ENCODE results near the gene SPART. TPM values are rescaled to one million over a fixed set of nuclear protein-coding genes. Genes with fewer than 3 reads are reported as not detected.
"Not testable (repeated sequence)": the region's sequence is repeated elsewhere in the genome, so short reads cannot be mapped to it uniquely, and the experiment has no call there.

SPART gene
- polyA plus RNA-seq, 1 experiment, result 32.7 TPM

DNA sequence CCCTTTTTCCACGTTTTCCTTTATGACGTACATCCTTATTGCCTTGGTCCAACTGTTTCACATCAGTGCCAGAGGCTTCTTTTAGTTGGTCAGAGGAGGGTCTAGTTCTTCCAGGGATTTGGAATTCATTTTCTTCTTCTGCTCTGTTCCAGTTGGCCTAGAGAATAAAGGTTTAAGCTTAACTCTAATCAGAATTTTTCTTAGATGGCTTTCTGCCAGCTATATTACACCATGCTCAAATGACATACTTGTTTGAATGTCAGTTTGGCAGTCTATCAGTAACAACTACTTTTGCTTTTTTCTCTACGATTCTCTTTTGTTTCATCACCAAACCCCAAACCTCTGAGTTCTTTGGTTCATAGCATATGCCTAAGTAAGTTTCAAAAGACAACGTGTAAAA, 16.8 kb downstream of the SPART start:
- POLR2A ChIA-PET, result no interaction called here
- no peak overlapping the region for H3K4me3 ChIP-seq (ENCODE audit: low read depth, low read length)
- CTCF ChIA-PET, result no interaction called here
- TF ChIP-seq, protein P1, sequence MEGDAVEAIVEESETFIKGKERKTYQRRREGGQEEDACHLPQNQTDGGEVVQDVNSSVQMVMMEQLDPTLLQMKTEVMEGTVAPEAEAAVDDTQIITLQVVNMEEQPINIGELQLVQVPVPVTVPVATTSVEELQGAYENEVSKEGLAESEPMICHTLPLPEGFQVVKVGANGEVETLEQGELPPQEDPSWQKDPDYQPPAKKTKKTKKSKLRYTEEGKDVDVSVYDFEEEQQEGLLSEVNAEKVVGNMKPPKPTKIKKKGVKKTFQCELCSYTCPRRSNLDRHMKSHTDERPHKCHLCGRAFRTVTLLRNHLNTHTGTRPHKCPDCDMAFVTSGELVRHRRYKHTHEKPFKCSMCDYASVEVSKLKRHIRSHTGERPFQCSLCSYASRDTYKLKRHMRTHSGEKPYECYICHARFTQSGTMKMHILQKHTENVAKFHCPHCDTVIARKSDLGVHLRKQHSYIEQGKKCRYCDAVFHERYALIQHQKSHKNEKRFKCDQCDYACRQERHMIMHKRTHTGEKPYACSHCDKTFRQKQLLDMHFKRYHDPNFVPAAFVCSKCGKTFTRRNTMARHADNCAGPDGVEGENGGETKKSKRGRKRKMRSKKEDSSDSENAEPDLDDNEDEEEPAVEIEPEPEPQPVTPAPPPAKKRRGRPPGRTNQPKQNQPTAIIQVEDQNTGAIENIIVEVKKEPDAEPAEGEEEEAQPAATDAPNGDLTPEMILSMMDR (IDR thresholded peaks at IDR 0.05; ENCODE audit: insufficient read depth, low read depth, low read length), result no peak
- H3K36me3 ChIP-seq (ENCODE audit: control insufficient read depth, insufficient read depth, low read length), result peaks cover 9% of the 10 kb centered on the region
- no peak for DNase-seq (ENCODE audit: low read depth)
- H3K27me3 ChIP-seq (ENCODE audit: control insufficient read depth, insufficient read depth, low read length), result no peaks in the 10 kb centered on the region

DNA sequence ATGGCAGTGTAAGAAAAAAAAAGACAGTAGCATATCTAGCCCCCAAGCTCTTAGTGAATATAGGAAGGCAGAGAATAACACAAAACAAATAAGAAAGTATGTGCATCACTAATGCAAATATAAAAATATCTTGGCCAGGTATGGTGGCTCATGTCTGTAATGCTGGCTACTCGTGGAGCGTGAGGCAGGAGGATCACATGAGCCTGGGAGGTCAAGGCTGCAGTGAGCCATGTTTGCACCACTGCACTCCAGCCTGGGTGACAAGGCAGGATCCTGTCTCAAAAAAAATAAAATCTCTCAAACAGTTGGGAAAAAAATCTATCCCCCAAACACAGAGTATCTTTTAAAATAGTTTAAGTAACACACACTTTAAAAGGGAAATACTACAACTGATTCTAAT, 17.4 kb downstream of the SPART start:
- CTCF ChIA-PET, result no interaction called here
- no peak for DNase-seq (ENCODE audit: low read depth)
- no peak overlapping the region for H3K4me3 ChIP-seq (ENCODE audit: low read depth, low read length)
- no peaks in the 10 kb centered on the region for H3K27me3 ChIP-seq (ENCODE audit: control insufficient read depth, insufficient read depth, low read length)
- H3K36me3 ChIP-seq (ENCODE audit: control insufficient read depth, insufficient read depth, low read length), result peaks cover 9% of the 10 kb centered on the region
- POLR2A ChIA-PET, result no interaction called here
- TF ChIP-seq, protein P1 (IDR thresholded peaks at IDR 0.05; ENCODE audit: insufficient read depth, low read depth, low read length), result no peak

DNA sequence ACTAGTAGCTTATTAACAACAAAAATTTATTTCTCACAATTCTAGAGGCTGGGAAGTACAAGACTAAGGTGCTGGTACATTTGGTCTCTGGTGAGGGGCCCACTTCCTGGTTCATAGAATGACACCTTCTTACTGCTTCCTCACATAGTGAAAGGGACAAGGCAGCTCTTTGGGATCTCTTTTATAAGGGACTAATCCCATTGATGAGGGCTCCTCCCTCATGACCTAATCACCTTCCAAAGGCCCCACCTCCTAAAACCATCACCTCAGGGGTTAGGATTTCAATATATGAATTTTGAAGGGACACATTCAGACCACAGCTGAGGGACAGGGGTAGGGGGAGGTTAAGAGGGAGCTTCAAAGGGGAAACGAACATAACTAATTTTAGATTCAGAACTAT, 20.3 kb downstream of the SPART start:
- TF ChIP-seq, protein P1 (IDR thresholded peaks at IDR 0.05; ENCODE audit: insufficient read depth, low read depth, low read length), result no peak
- POLR2A ChIA-PET, result no interaction called here
- DNase-seq (ENCODE audit: low read depth), result no peak
- CTCF ChIA-PET, result interaction anchor here (0.8 to 1.1 kb wide), 2 partner anchors 18 to 21 kb away, joined by 3 to 4 read pairs; no protein-coding TSS in a partner anchor
- Histone ChIP-seq H3K36me3 (ENCODE audit: control insufficient read depth, insufficient read depth, low read length) (peaks cover 12% of the 10 kb centered on the region), H3K4me3 (ENCODE audit: low read depth, low read length) (no peak overlapping the region), H3K27me3 (ENCODE audit: control insufficient read depth, insufficient read depth, low read length) (no peaks in the 10 kb centered on the region)

DNA sequence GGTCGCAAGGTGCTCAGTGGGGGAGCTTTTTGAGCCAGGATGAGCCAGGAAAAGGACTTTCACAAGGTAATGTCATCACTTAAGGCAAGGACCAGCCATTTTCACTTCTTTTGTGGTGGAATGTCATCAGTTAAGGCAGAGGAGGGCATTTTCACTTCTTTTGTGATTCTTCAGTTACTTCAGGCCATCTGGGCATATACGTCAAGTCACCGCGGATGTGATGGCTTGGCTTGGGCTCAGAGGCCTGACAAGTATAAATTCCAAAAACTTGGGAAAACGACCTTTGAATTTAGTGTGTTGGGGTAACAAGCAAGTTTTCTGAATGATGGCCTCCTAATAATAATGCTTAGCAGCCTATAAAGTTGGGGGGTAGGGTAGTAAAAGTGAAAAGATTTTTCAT, 21.3 kb downstream of the SPART start:
- H3K36me3 ChIP-seq (ENCODE audit: control insufficient read depth, insufficient read depth, low read length); H3K27me3 ChIP-seq (ENCODE audit: control insufficient read depth, insufficient read depth, low read length); POLR2A ChIA-PET; H3K4me3 ChIP-seq (ENCODE audit: low read depth, low read length); DNase-seq (ENCODE audit: low read depth): not testable (repeated sequence)
- CTCF ChIA-PET, result interaction anchor here (1.1 kb wide), 1 partner anchor 19 kb away, joined by 4 read pairs; no protein-coding TSS in a partner anchor

DNA sequence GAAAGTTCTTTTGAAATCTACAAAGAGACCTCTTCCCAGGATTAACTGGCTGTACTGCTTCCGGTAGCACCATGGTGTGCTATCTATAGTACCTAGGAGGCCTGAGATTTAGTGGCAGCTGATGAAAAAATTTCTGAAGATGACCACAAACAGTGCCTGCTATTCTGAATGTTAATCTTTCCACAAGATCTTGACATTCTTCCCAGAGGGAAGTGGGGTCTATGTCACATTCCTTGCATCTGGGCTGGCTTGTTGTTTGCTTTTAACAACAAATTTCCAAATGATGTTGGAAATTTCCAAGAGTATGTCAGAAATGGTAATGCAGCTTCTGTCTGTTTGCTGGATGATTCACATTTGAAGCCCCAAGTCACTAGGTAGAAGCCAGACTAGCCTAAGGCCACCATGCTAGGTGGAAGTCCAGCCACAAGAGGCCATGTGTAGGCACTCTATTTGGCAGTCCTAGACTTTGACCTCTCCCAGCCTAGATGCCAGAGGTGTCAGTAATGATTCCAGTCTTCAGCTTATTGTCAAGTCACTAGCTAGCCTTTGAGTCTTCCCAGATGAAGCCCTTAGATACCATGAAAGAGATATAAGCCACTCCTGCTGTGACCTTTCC, 22.1 kb downstream of the SPART start:
- H3K27me3 ChIP-seq (ENCODE audit: control insufficient read depth, insufficient read depth, low read length), result no peaks in the 10 kb centered on the region
- no peak overlapping the region for H3K4me3 ChIP-seq (ENCODE audit: low read depth, low read length)
- POLR2A ChIA-PET, result no interaction called here
- DNase-seq (ENCODE audit: low read depth), result peak; percentile 71
- CTCF ChIA-PET, result interaction anchor here (1.0 to 1.7 kb wide), 4 partner anchors 24 to 97 kb away, joined by 3 to 5 read pairs (median 3); no protein-coding TSS in a partner anchor
- peaks cover 9% of the 10 kb centered on the region; the same call in 1 of the 2 replicates for H3K36me3 ChIP-seq (ENCODE audit: control insufficient read depth, insufficient read depth, low read length)
- TF ChIP-seq, protein P1 (IDR thresholded peaks at IDR 0.05; ENCODE audit: insufficient read depth, low read depth, low read length), result no peak

DNA sequence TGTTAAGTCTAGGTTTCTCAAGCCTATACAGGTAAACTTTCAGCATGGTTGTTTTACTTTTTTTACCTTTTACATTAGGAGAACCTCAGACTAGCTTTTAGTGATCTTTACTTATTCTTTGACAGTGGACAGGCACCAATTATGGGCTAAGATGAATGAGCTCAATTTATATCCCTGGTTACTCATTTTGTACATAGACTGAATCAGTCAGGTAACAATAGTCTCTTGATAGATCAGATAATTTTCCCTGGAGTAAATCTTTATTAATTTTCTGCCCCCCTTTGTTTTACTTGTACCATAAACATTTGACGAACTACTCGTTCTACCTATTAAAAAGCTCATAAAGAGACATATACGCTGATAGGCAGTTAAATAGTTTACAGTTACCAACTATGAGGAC, 22.8 kb downstream of the SPART start:
- H3K27me3 ChIP-seq (ENCODE audit: control insufficient read depth, insufficient read depth, low read length), result no peaks in the 10 kb centered on the region
- no peak overlapping the region for H3K4me3 ChIP-seq (ENCODE audit: low read depth, low read length)
- CTCF ChIA-PET, result interaction anchor here (1.0 to 1.7 kb wide), 4 partner anchors 24 to 98 kb away, joined by 3 to 5 read pairs (median 3); no protein-coding TSS in a partner anchor
- POLR2A ChIA-PET, result no interaction called here
- DNase-seq (ENCODE audit: low read depth), result no peak
- peaks cover 6% of the 10 kb centered on the region; the same call in 1 of the 2 replicates for H3K36me3 ChIP-seq (ENCODE audit: control insufficient read depth, insufficient read depth, low read length)
- TF ChIP-seq, protein P1 (IDR thresholded peaks at IDR 0.05; ENCODE audit: insufficient read depth, low read depth, low read length), result no peak

DNA sequence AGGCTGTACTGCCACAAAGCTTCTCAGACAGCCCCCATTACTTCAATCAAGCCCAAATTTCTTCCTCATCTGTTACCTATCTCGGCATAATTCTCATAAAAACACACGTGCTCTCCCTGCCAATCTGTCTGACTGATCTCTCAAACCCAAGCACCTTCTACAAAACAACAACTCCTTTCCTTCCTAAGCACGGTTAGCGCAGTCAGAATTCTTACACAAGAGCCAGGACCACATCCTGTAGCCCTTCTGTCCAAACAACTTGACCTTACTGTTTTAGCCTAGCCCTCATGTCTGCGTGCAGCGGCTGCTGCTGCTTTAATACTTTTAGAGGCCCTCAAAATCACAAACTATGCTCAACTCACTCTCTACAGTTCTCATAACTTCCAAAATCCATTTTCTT, 26.4 kb downstream of the SPART start:
- CTCF ChIA-PET; H3K4me3 ChIP-seq (ENCODE audit: low read depth, low read length); H3K36me3 ChIP-seq (ENCODE audit: control insufficient read depth, insufficient read depth, low read length); POLR2A ChIA-PET; H3K27me3 ChIP-seq (ENCODE audit: control insufficient read depth, insufficient read depth, low read length); DNase-seq (ENCODE audit: low read depth): not testable (repeated sequence)
